Upper lobe of left lung (tissue), 6 donors: ENCODE data around the gene ITPKB. TPM values are rescaled to one million over a fixed set of nuclear protein-coding genes. Genes with fewer than 3 reads are reported as not detected.
A peak's percentile ranks its signal among the peaks of the same experiment; 100 is the strongest.
"Not testable (repeated sequence)": the region's sequence is repeated elsewhere in the genome, so short reads cannot be mapped to it uniquely, and the experiment has no call there.

Experiments
- ATAC-seq, 2 donors: fragments of 200-7000 bp; cut with Tn5 transposase; one replicate each; pipeline ENCODE4 v1.9.1; 2022; ENCODE audit warnings: mild to moderate bottlenecking in 2 of 2, moderate library complexity in 2 of 2; ENCODE audit not compliant: low FRiP score in 2 of 2
- DNase-seq, 2 donors: peaks; one replicate each; pipeline ENCODE4 v3.0.0-alpha.2; 2019 to 2020
- H3K27ac ChIP-seq, 4 donors: fragments of 200-600 bp; sonication (generic); one replicate each; pipeline ENCODE4 v1.5.1; 2016 to 2019
- H3K27me3 ChIP-seq, 4 donors: fragments of 200-600 bp; sonication (generic); one replicate each; pipeline ENCODE4 v1.5.1; 2017 to 2019
- H3K36me3 ChIP-seq, 4 donors: fragments of 200-600 bp; sonication (generic); one replicate each; pipeline ENCODE4 v1.5.1; 2016 to 2019
- H3K4me1 ChIP-seq, 4 donors: fragments of 200-600 bp; sonication (generic); one replicate each; pipeline ENCODE4 v1.5.1; 2018 to 2019
- H3K4me3 ChIP-seq, 4 donors: fragments of 200-600 bp; sonication (generic); one replicate each; pipeline ENCODE4 v1.5.1; 2017 to 2019; ENCODE audit warnings: mild to moderate bottlenecking in 2 of 4, moderate library complexity in 1 of 4
- H3K9me3 ChIP-seq, 4 donors: fragments of 200-600 bp; sonication (generic); one replicate each; pipeline ENCODE4 v1.5.1; 2018 to 2019
- CTCF ChIP-seq, 6 experiments: fragments of 450-650 bp in 4 of 6; fragments of 200-600 bp in 2 of 6; sonication (generic) in 2 of 6; IDR thresholded peaks; one replicate each; pipeline ENCODE4 v1.5.1; 2016 to 2019; ENCODE audit warnings: antibody characterized with exemption in 6 of 6
- EP300 ChIP-seq, 4 donors: sonication (generic); formaldehyde crosslinking; IDR thresholded peaks; one replicate each; pipeline ENCODE4 v1.5.1; 2017; ENCODE audit warnings: antibody characterized with exemption in 4 of 4, control low read depth in 2 of 4
- POLR2A ChIP-seq, 4 donors: fragments of 450-650 bp; IDR thresholded peaks; one replicate each; pipeline ENCODE4 v1.5.1; 2016 to 2017; ENCODE audit warnings: antibody characterized with exemption in 4 of 4, mild to moderate bottlenecking in 2 of 4
- POLR2AphosphoS5 ChIP-seq, 2 donors: sonication (generic); formaldehyde crosslinking; IDR thresholded peaks; one replicate each; pipeline ENCODE4 v1.5.1; 2017; ENCODE audit warnings: antibody characterized with exemption in 2 of 2
- WGBS, 2 donors: methylation state at CpG; one replicate each; pipeline ENCODE4 v1.1.5; 2017 to 2018; 5-methylcytosine and 5-hydroxymethylcytosine counted together
- total RNA-seq, 6 donors: library from RNA; depleted of rRNA in 4 of 6; stranded (reverse); fragments of >200 nt in 4 of 6; gene quantifications; one replicate each; pipeline versions ENCODE4 v1.1.0 to v1.2.1, GENCODE V29; 2016 to 2021
- donor health status: DM: no; HTN: no; CAD: no; lungs with moderate emphysema.
- donor health status: DM: no; HTN: yes; CAD: no; lungs with severe emphysema.

The ITPKB gene
- total RNA-seq, 6 donors from 2014 or later, result 19.8 to 62.9 (median 45.8) TPM

- Histone ChIP-seq H3K9me3 (no peaks in the 10 kb centered on the region), H3K4me3 (no peak overlapping the region), H3K27ac (peak overlapping the region in 1 of 4 donors; percentile 57), H3K4me1 (peaks cover 15 to 25% (median 18%) of the 10 kb centered on the region in 4 donors), H3K27me3 (no peaks in the 10 kb centered on the region), H3K36me3 (peaks cover 14 to 89% (median 55%) of the 10 kb centered on the region in 4 donors)
- 93 to 100% methylated on average over 2 to 8 of the region's 8 CpGs for WGBS, 2 donors
- DNase-seq (no peak), ATAC-seq (no peak)
- TF ChIP-seq POLR2AphosphoS5 (IDR thresholded peaks at IDR 0.05) (no peak), POLR2A (IDR thresholded peaks at IDR 0.05) (no peak), EP300 (IDR thresholded peaks at IDR 0.05) (no peak), CTCF (IDR thresholded peaks at IDR 0.05) (no peak)
Measured at GRCh38 chr1:226642421-226642820, 96.7 kb downstream of the ITPKB start.

GRCh38 chr1:226641671-226642231 is 97.3 kb downstream of the ITPKB start:
- DNase-seq, result no peak
- Histone ChIP-seq H3K36me3 (peaks cover 8 to 89% (median 54%) of the 10 kb centered on the region in 4 donors), H3K9me3 (no peaks in the 10 kb centered on the region), H3K4me1 (peaks cover 15 to 25% (median 18%) of the 10 kb centered on the region in 4 donors), H3K27ac (no peak overlapping the region), H3K4me3 (no peak overlapping the region), H3K27me3 (no peaks in the 10 kb centered on the region)
- ATAC-seq, result no peak
- 90 to 96% methylated on average over 13 to 14 of the region's 23 CpGs for WGBS, 2 donors
- no peak for TF ChIP-seq EP300 (IDR thresholded peaks at IDR 0.05)
- TF ChIP-seq POLR2AphosphoS5 (IDR thresholded peaks at IDR 0.05), result no peak
- TF ChIP-seq CTCF (IDR thresholded peaks at IDR 0.05), result no peak
- TF ChIP-seq POLR2A (IDR thresholded peaks at IDR 0.05), result no peak

GRCh38 chr1:226640321-226641136 is 98.6 kb downstream of the ITPKB start:
- ATAC-seq, result no peak
- 91 to 96% methylated on average over 21 to 23 of the region's 23 CpGs for WGBS, 2 donors
- no peak overlapping the region for H3K27ac ChIP-seq
- H3K27me3 ChIP-seq, result no peaks in the 10 kb centered on the region
- DNase-seq, result peak in 1 of 2 donors; percentile 39
- peaks cover 7 to 89% (median 55%) of the 10 kb centered on the region in 4 donors for H3K36me3 ChIP-seq
- H3K4me1 ChIP-seq, result peaks cover 13 to 27% (median 17%) of the 10 kb centered on the region in 4 donors
- TF ChIP-seq CTCF (IDR thresholded peaks at IDR 0.05), result no peak
- no peak for TF ChIP-seq POLR2AphosphoS5 (IDR thresholded peaks at IDR 0.05)
- TF ChIP-seq POLR2A (IDR thresholded peaks at IDR 0.05), result no peak
- no peak for TF ChIP-seq EP300 (IDR thresholded peaks at IDR 0.05)
- no peak overlapping the region for H3K4me3 ChIP-seq
- no peaks in the 10 kb centered on the region for H3K9me3 ChIP-seq

GRCh38 chr1:226639631-226640061 is 99.4 kb downstream of the ITPKB start:
- no peak overlapping the region for H3K4me3 ChIP-seq
- peak in 1 of 2 donors; percentile 55 for DNase-seq
- TF ChIP-seq EP300 (IDR thresholded peaks at IDR 0.05), result no peak
- TF ChIP-seq POLR2AphosphoS5 (IDR thresholded peaks at IDR 0.05), result no peak
- no peak for TF ChIP-seq CTCF (IDR thresholded peaks at IDR 0.05)
- TF ChIP-seq POLR2A (IDR thresholded peaks at IDR 0.05), result no peak
- H3K27ac ChIP-seq, result no peak overlapping the region
- H3K36me3 ChIP-seq, result peaks cover 7 to 83% (median 53%) of the 10 kb centered on the region in 4 donors
- H3K27me3 ChIP-seq, result no peaks in the 10 kb centered on the region
- no peak for ATAC-seq
- H3K4me1 ChIP-seq, result peaks cover 7 to 19% (median 14%) of the 10 kb centered on the region in 4 donors
- 94 to 95% methylated on average over 4 to 12 of the region's 18 CpGs for WGBS, 2 donors
- H3K9me3 ChIP-seq, result no peaks in the 10 kb centered on the region

- Histone ChIP-seq H3K4me1 (peaks cover 7 to 19% (median 13%) of the 10 kb centered on the region in 4 donors), H3K36me3 (peaks cover 7 to 83% (median 55%) of the 10 kb centered on the region in 4 donors)
- 92 to 93% methylated on average over 7 to 8 of the region's 8 CpGs for WGBS, 2 donors
- not testable (repeated sequence) for H3K4me3 ChIP-seq, ATAC-seq, H3K27ac ChIP-seq, H3K9me3 ChIP-seq, DNase-seq, H3K27me3 ChIP-seq
Measured at GRCh38 chr1:226639206-226639605, 99.9 kb downstream of the ITPKB start.
